ENCODE results near the gene IQCK.

IQCK gene

GRCh38 chr16:19722269-19722952, 4.3 kb downstream of the IQCK start:
- no peak for DNase-seq

DNA sequence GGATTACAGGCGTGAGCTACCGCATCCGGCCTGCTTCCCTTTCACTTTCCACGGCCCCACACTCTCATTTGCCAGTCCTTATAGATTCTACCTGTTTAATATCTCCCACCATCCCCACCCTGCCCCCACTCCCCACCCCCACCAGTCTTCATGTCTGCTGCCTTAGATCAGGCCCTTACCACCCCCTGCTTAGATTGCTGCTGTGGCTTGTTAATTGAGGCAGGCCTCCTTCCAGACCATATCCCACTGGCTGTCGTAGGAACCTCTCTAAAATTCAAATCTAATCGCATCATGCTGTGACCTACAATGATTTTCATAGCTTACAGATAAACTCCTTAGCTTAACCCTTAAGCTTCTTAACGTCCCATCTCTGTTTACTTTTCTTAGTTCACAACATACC, 4.9 kb downstream of the IQCK start:
- no peak for DNase-seq

- no peak for DNase-seq
Measured at GRCh38 chr16:19728636-19728965, 10.5 kb downstream of the IQCK start.

DNA sequence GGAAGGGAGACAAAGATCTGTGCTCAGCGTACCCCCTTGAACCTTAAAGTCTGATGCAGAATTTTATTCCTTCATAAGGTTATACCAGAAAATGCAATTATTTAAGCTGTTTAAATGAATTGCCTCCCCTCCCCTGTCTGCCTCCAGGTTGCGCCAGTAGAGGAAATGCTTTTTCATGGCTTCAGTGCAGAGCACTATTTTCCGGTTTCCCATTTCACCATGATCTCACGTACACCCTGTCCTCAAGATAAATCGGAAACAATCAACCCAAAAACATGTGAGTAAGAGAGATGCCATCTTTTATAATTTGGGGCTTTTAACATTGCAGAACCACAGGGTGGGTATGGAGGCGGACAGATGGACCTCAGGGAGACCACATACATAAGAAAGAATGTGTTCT, 15.5 kb downstream of the IQCK start:
- no peak for DNase-seq

GRCh38 chr16:19735074-19735867, 17.2 kb downstream of the IQCK start:
- no peak for DNase-seq

DNA sequence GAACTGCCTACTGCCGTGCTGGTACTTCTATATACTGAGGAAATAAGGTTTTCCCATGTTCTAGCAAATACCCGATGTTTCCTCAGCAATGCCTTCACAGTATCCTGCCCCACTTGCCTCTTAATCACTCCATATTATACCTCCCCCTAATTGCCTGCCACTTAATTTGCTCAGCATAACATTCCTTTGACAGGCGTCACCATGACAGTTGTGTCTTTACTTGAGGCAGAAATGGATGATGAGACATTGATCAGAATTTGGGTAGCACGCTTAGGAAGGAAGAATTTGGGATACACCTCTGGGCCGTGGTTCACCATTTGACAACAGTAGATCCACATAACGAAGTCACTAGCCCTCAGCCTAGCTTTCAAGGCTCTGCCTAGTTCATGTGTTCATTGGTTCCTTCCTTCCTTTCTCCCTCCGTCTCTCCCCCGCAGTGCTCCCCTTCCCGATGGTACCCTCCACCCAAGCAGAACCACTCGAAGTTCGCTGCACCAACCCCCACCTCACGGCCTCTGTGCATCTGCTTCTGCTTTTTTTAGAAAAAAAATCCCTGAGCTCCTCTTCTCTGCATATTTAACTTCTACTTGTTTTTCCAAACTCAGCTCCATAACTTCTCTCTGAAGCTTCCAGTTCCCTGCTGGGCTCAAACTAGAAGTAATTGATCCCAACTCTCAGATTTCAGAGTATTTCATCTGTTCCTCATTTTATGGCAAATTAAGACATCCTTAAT, 19.4 kb downstream of the IQCK start:
- DNase-seq = no peak

- DNase-seq = no peak
Measured at GRCh38 chr16:19741354-19741753, 23.3 kb downstream of the IQCK start.

DNA sequence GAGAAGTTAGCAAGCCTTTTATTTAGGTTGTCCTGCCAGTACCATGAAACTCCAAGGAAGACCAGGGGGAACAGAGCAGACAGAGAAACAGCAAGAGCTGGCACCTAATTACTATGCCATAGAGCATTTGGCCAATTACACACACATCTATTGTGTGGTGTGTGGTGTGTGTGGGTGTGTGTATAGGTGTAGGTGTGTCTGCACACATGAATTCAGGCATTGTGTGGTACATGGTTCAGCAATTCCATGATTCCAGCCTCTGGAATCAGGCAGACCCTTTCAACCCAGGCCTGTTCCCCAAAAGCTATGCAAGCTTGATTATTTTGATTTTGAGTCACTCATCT, 25.7 kb downstream of the IQCK start:
- DNase-seq = no peak

- DNase-seq = no peak
Measured at GRCh38 chr16:19744670-19745069, 26.6 kb downstream of the IQCK start.

DNA sequence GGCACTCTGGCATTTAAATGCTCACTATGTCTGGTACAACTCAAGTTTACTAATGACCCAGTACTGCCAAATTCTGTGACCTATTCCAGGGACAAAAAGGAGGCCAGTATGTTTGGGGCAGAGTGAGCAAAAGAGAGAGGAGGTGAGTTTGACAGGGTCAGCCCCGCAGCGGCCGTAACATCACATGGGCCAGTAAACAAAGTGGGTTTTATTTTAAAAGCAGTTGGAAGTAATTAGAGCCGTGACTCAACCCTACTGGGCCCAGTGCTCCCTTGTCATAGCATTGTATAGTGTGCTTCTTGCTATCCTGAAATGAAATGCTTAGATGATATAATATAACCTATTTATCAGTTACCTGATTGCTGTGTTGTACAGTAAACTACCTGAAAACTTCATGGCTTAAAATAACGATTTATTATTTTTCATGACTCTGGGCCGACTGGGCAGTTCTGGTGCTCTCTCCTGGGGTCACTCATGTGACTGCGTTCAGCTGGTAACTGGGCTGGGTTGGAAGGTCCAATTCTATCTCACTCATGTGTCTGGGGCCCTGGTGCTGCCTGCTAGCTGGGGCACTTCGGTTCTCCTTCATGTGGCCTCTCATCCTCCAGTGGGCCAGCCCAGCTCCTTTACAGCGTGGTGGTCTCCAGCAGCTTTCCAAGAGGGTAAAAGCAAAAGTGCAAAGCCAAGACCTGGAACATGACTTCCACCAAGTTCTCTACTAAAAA, 27.4 kb downstream of the IQCK start:
- DNase-seq = peak; percentile 4

- no peak for DNase-seq
Measured at GRCh38 chr16:19746561-19746960, 28.5 kb downstream of the IQCK start.

DNA sequence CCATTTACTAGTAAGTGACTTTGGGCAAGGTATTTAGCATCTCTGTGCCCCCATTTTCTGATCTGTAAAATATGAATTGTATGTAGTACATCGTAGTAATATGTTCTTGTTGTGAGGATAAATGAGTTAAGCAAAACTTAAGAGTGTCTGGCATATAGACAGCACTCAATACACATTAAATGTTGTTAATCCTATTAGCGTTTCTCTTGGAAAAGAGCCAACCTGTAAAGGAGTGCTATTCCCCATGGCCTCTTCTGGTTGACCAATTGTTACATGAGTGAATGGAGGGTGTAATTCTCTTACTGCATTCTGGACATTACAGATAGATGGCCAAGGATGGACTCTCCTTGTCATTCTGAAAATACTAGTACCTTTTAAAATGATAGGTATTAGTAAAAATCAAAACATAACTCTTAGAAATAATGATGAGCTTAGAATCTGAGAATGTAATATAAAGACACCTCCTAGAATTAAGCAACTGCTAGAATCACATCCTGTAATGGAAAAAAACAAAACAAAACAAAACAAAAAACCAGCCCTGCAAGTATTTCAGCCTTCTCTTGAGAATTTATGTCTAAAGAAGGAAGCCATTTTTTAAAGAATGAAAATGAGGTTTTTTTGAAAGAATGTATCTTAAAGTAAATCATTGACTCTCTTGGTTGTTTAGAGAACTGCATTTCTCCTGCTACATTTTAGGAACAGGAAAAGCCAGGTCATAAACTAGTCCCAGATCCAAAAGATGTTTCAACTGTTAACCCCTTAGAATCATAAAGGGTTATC, 30.5 kb downstream of the IQCK start:
- DNase-seq = no peak

DNA sequence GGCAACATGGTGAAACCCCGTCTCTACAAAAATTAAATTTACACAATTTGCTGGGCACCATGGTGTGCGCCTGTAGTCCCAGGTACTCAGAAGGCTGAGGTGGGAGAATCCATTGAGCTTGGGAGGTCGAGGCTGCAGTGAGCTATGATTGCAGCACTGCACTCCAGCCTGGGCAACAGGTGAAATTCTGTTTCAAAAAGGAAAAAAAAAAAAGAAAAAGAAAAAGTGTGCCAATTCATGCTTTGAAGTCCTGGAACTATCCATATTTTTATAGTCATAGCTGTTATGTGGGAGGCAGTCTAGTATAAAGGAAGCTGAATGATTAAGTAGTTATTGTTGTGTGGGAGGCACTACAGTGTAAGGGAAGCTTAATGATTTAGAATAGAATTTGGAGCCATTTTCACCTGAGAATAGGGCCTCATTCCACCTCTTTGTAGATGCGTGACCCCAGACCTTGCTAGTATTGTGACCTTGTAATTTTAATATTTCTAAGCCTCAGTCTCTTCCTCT, 31.6 kb downstream of the IQCK start:
- no peak for DNase-seq

DNA sequence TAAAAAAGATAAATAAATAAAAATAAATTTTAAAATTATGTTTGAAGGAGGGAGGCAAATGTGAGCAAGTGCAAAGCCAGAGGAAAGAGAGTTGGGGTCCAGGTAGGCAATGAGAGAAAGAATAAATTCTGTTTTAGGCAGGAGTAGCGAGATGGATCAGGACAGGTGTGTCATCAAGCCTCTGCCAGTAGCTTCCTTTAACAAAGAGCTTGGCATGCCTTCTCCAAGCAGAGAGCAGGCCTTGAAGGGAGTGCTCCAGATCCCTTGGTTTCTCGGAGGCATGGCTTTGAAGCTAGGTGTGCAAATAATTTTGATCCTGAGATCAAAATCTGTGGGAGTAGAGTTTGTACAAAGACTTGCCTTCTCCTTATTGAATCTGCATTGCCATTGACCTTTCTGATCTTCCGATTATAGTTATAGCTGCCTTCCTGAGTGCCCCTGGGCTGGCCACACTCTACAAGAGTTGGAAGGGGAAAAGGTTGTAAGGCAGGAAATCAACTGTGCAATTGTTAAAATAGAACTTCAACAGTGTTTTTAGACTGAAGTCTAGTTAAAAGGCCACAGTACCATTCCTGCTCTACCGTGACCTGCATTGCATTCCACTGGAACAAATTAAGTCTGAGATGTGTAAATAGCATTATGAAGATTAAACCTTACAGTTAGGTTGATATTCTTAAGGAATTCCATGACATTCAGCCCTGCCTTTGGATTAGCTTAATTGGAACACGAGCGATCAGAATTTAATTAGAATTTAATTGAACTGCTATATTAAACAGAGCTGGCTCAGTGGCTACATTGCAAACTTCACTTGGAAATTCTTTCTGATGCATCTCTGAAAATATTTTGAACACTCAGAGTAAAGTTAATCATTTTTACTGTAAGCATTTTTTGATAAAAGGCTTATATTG, 33.7 kb downstream of the IQCK start:
- no peak for DNase-seq

DNA sequence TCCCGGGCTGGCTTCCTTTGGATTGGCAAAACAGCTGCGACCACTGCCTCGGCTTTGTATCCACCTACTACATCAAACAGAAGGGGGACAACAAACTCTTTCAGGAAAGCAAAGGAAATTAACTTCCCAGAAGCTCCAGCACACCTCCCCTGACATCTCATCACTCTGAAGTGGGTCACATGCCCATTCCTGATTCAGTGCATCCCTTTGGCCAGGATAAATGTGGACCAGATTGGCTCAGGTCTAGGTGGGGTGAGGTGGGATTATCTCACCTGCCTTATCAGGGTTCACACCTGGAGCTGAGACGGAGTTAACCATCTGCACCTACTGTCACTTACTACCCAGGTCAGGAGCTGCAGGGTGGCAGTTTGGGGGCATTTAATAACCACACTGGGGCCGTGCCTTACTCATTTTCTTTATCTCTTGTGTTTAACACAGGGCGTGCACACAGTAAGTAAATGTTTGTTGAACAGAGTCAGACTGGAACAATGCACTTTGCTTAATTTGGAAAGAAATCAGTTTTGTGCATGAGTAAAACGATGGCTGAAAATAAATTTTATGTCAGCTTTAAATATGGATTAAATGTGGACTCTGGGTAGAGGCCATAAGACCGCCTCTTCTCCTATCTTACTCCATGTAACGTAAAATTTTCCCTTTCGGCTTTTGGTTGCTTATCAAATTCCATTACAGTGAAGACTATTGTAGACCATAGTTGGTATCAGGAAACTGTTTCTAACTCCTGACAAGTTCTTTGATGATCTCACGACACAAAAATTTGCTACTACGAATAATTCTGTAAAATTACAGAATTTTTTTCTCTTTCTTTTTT, 36.0 kb downstream of the IQCK start:
- DNase-seq = no peak

DNA sequence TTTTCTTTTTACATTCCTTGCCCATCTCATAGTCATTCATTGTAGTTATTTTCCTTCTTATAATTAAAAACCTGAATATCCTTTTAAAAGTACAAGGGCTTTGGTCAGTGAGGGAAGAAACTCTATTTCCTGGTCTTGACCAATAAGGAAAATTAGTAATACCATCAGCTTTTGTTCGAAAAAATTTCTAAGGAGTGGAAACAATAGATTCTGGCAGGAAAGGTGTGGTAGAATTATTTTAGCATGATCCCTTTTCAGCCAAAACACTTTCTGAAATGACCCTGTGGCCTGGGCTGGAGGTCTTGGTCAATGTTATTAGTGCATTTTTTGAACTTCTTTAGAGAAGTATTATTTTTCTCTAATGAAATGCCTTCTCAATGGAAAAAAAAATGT, 36.6 kb downstream of the IQCK start:
- DNase-seq = no peak

GRCh38 chr16:19755268-19755667, 37.2 kb downstream of the IQCK start:
- DNase-seq = no peak

DNA sequence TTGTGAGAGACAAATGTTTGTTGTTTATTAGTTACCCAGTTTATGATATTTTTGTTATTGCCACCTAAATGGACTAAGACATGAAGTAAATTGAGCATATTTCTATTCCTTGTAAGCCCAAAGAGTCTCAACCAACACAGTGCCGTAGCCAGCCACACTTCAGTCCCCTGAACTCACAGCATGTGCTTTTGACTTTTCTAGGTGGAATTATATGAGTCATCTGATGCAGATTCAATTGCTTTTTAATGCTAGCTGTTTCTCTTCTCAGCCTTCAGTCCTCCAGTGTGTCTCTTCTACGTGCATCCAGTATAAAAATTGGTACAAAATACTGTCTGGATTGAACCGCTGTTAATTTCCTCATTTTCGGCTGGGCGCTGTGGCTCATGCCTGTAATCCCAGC, 39.0 kb downstream of the IQCK start:
- no peak for DNase-seq

GRCh38 chr16:19757762-19758595, 39.9 kb downstream of the IQCK start:
- DNase-seq = no peak
